ENCODE measurements around the gene RASL11B. TPM values are rescaled to one million over a fixed set of nuclear protein-coding genes. Genes with fewer than 3 reads are reported as not detected.

Gene RASL11B
- total and polyA plus RNA-seq, 2 donors (not counting 3 experiments of a cell fraction or from before 2014, with no cell fraction given) = 0.83 TPM; not detected in 1

DNA sequence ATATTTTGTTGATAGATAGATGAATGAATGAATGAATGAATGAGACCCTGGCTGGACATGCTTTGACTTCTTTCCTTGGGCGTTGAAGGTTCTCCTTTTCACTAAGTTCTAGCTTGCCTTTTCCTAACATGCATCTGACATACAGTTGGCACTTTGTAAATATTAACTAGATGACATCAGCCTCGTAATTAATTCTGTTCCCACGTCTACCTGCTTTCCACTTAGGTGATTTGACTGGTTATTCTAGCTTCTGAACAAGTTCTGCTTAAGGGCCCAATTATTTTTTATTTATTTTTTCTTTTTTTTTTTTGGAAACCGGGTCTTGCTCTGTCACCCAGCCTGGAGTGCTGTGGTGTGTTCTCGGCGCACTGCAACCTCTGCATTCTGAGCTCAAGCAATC is 13.9 kb upstream of the RASL11B start:
- H3K9me1 ChIP-seq (replicated peaks; ENCODE audit: control insufficient read depth, extremely low read depth, insufficient read depth, low read length) = no peaks in the 10 kb centered on the region
- POLR2A ChIA-PET = no interaction called here
- dilution Hi-C loops (cut with MboI; ENCODE audit: extremely low pct_ligation_motif_present, low sequenced_read_pairs) = no loop called here

More for the DNA sequence above, 13.9 kb upstream of the RASL11B start:
- FAIRE-seq (no peak), DNase-seq (ENCODE audit: low read depth, low spot score) (no peak)
- Histone ChIP-seq H2AFZ (ENCODE audit: low read depth, low read length) (no peak overlapping the region), H3K4me2 (ENCODE audit: insufficient read depth, low read length) (no peak overlapping the region), H3K9ac (replicated peaks; ENCODE audit: extremely low read depth, insufficient read depth, low read length) (no peak overlapping the region), H3K36me3 (ENCODE audit: control insufficient read depth in 2 of 2, extremely low read depth in 1 of 2, insufficient read depth in 2 of 2, low read length in 2 of 2) (no peaks in the 10 kb centered on the region), H3K79me2 (ENCODE audit: control insufficient read depth, insufficient read depth, low read length) (no peaks in the 10 kb centered on the region), H3K4me1 (ENCODE audit: control insufficient read depth, extremely low read depth, insufficient read depth, low read length) (no peaks in the 10 kb centered on the region), H3K27ac (ENCODE audit: insufficient read depth, low read depth, low read length) (no peak overlapping the region), H4K20me1 (replicated peaks; ENCODE audit: control insufficient read depth, extremely low read depth, insufficient read depth, low read length) (no peaks in the 10 kb centered on the region), H3K27me3 (ENCODE audit: control insufficient read depth in 2 of 2, insufficient read depth in 2 of 2, low read length in 2 of 2) (peaks cover 0 to 7% of the 10 kb centered on the region in 2 experiments), H3K9me3 (replicated peaks; ENCODE audit: control insufficient read depth, insufficient read depth, low read length) (no peaks in the 10 kb centered on the region), H3K4me3 (replicated peaks in 1 of 3; ENCODE audit: insufficient read depth in 1 of 3, low read depth in 1 of 3, low read length in 3 of 3) (no peak overlapping the region)
- TF ChIP-seq JUN (IDR thresholded peaks at IDR 0.05; ENCODE audit: borderline replicate concordance, insufficient read depth, insufficient read length, low read depth) (no peak), POLR2AphosphoS5 (IDR thresholded peaks at IDR 0.05; ENCODE audit: insufficient read depth, low read depth, low read length) (no peak), EZH2 (IDR thresholded peaks at IDR 0.05; ENCODE audit: borderline replicate concordance, low read depth, low read length, severe bottlenecking) (no peak), MYC (IDR thresholded peaks at IDR 0.05; ENCODE audit: low read depth, low read length) (no peak), GATA2 (IDR thresholded peaks at IDR 0.05; ENCODE audit: insufficient read depth, insufficient read length, low read depth, low read length) (no peak), FOS (IDR thresholded peaks at IDR 0.05; ENCODE audit: borderline replicate concordance, insufficient read depth, low read length) (no peak), POLR2A (IDR thresholded peaks at IDR 0.05; ENCODE audit: low read depth, low read length) (no peak)
- TF ChIP-seq, protein P1, sequence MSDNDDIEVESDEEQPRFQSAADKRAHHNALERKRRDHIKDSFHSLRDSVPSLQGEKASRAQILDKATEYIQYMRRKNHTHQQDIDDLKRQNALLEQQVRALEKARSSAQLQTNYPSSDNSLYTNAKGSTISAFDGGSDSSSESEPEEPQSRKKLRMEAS (IDR thresholded peaks at IDR 0.05; ENCODE audit: insufficient read depth, insufficient read length) = no peak
- TF ChIP-seq, protein P2, sequence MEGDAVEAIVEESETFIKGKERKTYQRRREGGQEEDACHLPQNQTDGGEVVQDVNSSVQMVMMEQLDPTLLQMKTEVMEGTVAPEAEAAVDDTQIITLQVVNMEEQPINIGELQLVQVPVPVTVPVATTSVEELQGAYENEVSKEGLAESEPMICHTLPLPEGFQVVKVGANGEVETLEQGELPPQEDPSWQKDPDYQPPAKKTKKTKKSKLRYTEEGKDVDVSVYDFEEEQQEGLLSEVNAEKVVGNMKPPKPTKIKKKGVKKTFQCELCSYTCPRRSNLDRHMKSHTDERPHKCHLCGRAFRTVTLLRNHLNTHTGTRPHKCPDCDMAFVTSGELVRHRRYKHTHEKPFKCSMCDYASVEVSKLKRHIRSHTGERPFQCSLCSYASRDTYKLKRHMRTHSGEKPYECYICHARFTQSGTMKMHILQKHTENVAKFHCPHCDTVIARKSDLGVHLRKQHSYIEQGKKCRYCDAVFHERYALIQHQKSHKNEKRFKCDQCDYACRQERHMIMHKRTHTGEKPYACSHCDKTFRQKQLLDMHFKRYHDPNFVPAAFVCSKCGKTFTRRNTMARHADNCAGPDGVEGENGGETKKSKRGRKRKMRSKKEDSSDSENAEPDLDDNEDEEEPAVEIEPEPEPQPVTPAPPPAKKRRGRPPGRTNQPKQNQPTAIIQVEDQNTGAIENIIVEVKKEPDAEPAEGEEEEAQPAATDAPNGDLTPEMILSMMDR (IDR thresholded peaks at IDR 0.05; ENCODE audit: extremely low read depth in 1 of 2, insufficient read depth in 1 of 2, low read depth in 1 of 2, low read length in 2 of 2) = no peak
- intact Hi-C loops (cut with micrococcal nuclease) = no loop called here
- CTCF ChIA-PET = interaction anchor here (1.9 kb wide), 1 partner anchor 16 kb away, joined by 7 read pairs; no protein-coding TSS in a partner anchor
- no TSS peak for BruUV-seq (replicated peaks)
